ENCODE data around the gene SLAMF1.

SLAMF1 gene

GRCh38 chr1:160608514-160608913 is 38.3 kb downstream of the SLAMF1 start:
- Histone ChIP-seq H3K36me3 (ENCODE audit: insufficient read depth) (no peaks in the 10 kb centered on the region), H4K20me1 (ENCODE audit: insufficient read depth) (no peaks in the 10 kb centered on the region), H3K27ac (no peak overlapping the region), H3K27me3 (ENCODE audit: insufficient read depth, low read depth) (no peaks in the 10 kb centered on the region), H3K4me1 (ENCODE audit: low read depth, poor library complexity, severe bottlenecking) (peaks cover 25% of the 10 kb centered on the region), H3K79me2 (ENCODE audit: insufficient read depth, low read depth) (no peaks in the 10 kb centered on the region), H3K4me3 (IDR thresholded peaks at IDR 0.05; ENCODE audit: insufficient read depth, low read depth, low read length) (no peak overlapping the region), H3K9ac (no peak overlapping the region), H3K4me2 (no peak overlapping the region), H2AFZ (ENCODE audit: low read depth) (no peak overlapping the region)
- TF ChIP-seq, protein P1, sequence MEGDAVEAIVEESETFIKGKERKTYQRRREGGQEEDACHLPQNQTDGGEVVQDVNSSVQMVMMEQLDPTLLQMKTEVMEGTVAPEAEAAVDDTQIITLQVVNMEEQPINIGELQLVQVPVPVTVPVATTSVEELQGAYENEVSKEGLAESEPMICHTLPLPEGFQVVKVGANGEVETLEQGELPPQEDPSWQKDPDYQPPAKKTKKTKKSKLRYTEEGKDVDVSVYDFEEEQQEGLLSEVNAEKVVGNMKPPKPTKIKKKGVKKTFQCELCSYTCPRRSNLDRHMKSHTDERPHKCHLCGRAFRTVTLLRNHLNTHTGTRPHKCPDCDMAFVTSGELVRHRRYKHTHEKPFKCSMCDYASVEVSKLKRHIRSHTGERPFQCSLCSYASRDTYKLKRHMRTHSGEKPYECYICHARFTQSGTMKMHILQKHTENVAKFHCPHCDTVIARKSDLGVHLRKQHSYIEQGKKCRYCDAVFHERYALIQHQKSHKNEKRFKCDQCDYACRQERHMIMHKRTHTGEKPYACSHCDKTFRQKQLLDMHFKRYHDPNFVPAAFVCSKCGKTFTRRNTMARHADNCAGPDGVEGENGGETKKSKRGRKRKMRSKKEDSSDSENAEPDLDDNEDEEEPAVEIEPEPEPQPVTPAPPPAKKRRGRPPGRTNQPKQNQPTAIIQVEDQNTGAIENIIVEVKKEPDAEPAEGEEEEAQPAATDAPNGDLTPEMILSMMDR (conservative IDR thresholded peaks at IDR 0.05; ENCODE audit: low read depth, low read length) = no peak

DNA sequence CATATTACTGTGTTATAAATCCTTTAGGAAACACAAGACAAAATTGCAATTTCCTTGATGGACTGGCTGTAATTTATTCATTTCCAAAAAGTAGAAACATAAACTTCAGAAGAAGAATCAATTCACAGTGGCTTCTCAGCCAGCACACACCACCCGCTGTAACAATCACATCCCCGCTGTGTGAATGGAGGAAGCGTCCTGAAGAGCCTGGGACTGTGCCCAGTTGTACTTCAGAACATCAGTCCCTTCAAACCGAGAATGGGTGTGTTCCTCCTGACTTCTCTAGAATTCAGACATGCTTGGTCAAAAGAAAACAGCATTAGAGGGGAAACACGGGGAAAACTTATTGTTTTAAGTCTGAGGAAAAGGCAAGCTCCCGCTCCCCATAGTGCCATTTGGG is 38.8 kb downstream of the SLAMF1 start:
- H3K79me2 ChIP-seq (ENCODE audit: insufficient read depth, low read depth) = no peaks in the 10 kb centered on the region
- H3K4me1 ChIP-seq (ENCODE audit: low read depth, poor library complexity, severe bottlenecking) = peaks cover 25% of the 10 kb centered on the region
- H2AFZ ChIP-seq (ENCODE audit: low read depth) = no peak overlapping the region
- no peaks in the 10 kb centered on the region for H4K20me1 ChIP-seq (ENCODE audit: insufficient read depth)
- H3K4me2 ChIP-seq = no peak overlapping the region
- H3K9ac ChIP-seq = no peak overlapping the region
- no peaks in the 10 kb centered on the region for H3K27me3 ChIP-seq (ENCODE audit: insufficient read depth, low read depth)
- TF ChIP-seq, protein P1 (conservative IDR thresholded peaks at IDR 0.05; ENCODE audit: low read depth, low read length) = no peak
- no peak overlapping the region for H3K4me3 ChIP-seq (IDR thresholded peaks at IDR 0.05; ENCODE audit: insufficient read depth, low read depth, low read length)
- no peaks in the 10 kb centered on the region for H3K36me3 ChIP-seq (ENCODE audit: insufficient read depth)
- H3K27ac ChIP-seq = no peak overlapping the region

- Histone ChIP-seq H4K20me1 (ENCODE audit: insufficient read depth) (no peaks in the 10 kb centered on the region), H3K9ac (no peak overlapping the region), H3K36me3 (ENCODE audit: insufficient read depth) (no peaks in the 10 kb centered on the region), H3K27ac (no peak overlapping the region), H3K27me3 (ENCODE audit: insufficient read depth, low read depth) (no peaks in the 10 kb centered on the region), H3K4me2 (no peak overlapping the region), H3K4me3 (IDR thresholded peaks at IDR 0.05; ENCODE audit: insufficient read depth, low read depth, low read length) (no peak overlapping the region), H3K79me2 (ENCODE audit: insufficient read depth, low read depth) (no peaks in the 10 kb centered on the region), H3K4me1 (ENCODE audit: low read depth, poor library complexity, severe bottlenecking) (peaks cover 25% of the 10 kb centered on the region), H2AFZ (ENCODE audit: low read depth) (no peak overlapping the region)
- TF ChIP-seq, protein P1 (conservative IDR thresholded peaks at IDR 0.05; ENCODE audit: low read depth, low read length) = no peak
These were observed 39.2 kb downstream of the SLAMF1 start for GRCh38 chr1:160607672-160608032.

- Histone ChIP-seq H4K20me1 (ENCODE audit: insufficient read depth) (no peaks in the 10 kb centered on the region), H3K27ac (no peak overlapping the region), H3K79me2 (ENCODE audit: insufficient read depth, low read depth) (no peaks in the 10 kb centered on the region), H3K27me3 (ENCODE audit: insufficient read depth, low read depth) (no peaks in the 10 kb centered on the region), H3K9ac (no peak overlapping the region), H3K4me3 (IDR thresholded peaks at IDR 0.05; ENCODE audit: insufficient read depth, low read depth, low read length) (no peak overlapping the region), H3K4me1 (ENCODE audit: low read depth, poor library complexity, severe bottlenecking) (peaks cover 25% of the 10 kb centered on the region), H2AFZ (ENCODE audit: low read depth) (peak overlapping the region; percentile 47), H3K4me2 (no peak overlapping the region; the same call in 1 of the 2 replicates), H3K36me3 (ENCODE audit: insufficient read depth) (no peaks in the 10 kb centered on the region)
- TF ChIP-seq, protein P1 (conservative IDR thresholded peaks at IDR 0.05; ENCODE audit: low read depth, low read length) = peak; percentile 99
These were observed 39.7 kb downstream of the SLAMF1 start for GRCh38 chr1:160607011-160607671.

Data from KMS-11 (cell line).